B cell (primary cell): ENCODE data around the gene YJEFN3. TPM values are rescaled to one million over a fixed set of nuclear protein-coding genes. Genes with fewer than 3 reads are reported as not detected.

Experiments used
- ATAC-seq: fragments of 200-7000 bp; cut with Tn5 transposase; one replicate; pipeline ENCODE4 v1.10.0; 2021; ENCODE audit warnings: low read depth, mild to moderate bottlenecking, moderate number of reproducible peaks, moderate library complexity
- CTCF ChIA-PET: fragments of 350-600 bp; sonication (Branson Sonifier 250); formaldehyde crosslinking; loops from one replicate; lab custom pipeline; 2021; ENCODE audit warnings: antibody characterized with exemption, inconsistent platforms; lab: Charles Lee
- POLR2A ChIA-PET: fragments of 350-600 bp; sonication (Branson Sonifier 250); formaldehyde crosslinking; loops from one replicate; lab custom pipeline; 2021; ENCODE audit warnings: antibody characterized with exemption; lab: Charles Lee
- DNase-seq: peaks from one replicate; pipeline ENCODE4 v3.0.0; 2013
- H2AFZ ChIP-seq: 2 replicates; pipeline ENCODE4 v1.6.1; 2012; ENCODE audit warnings: mild to moderate bottlenecking, low read depth, low read length; ENCODE audit not compliant: insufficient read depth, poor library complexity, severe bottlenecking
- H3K27ac ChIP-seq, 2 donors: 1 replicate in 1 of 2; 2 replicates in 1 of 2; pipeline ENCODE4 v1.5.1; 2012 to 2013; ENCODE audit warnings: low read length in 2 of 2, mild to moderate bottlenecking in 2 of 2, moderate library complexity in 1 of 2
- H3K27me3 ChIP-seq, 4 experiments: fragments of 200-600 bp in 1 of 4; sonication (generic) in 1 of 4; replicated peaks in 1 of 4; 1 replicate in 2 of 4; 2 replicates in 2 of 4; pipeline versions ENCODE4 v1.6.1 to v1.7.0; 2013 to 2016; ENCODE audit warnings: low read length in 3 of 4, mild to moderate bottlenecking in 2 of 4, mixed read lengths in 1 of 4, moderate library complexity in 1 of 4; ENCODE audit not compliant: insufficient read depth in 4 of 4, control insufficient read depth in 3 of 4; ENCODE audit errors: control extremely low read depth in 1 of 4
- H3K36me3 ChIP-seq, 2 experiments: replicated peaks in 1 of 2; 1 replicate in 1 of 2; 2 replicates in 1 of 2; pipeline versions ENCODE4 v1.6.1 to v1.7.1; 2013; ENCODE audit warnings: low read length in 1 of 2; ENCODE audit not compliant: insufficient read depth in 2 of 2, control insufficient read depth in 1 of 2; ENCODE audit errors: control extremely low read depth in 1 of 2, extremely low read depth in 1 of 2
- H3K4me1 ChIP-seq, 2 donors: fragments of 200-600 bp in 1 of 2; sonication (generic) in 1 of 2; 1 replicate in 1 of 2; 2 replicates in 1 of 2; pipeline versions ENCODE4 v1.5.1 to v1.6.1; 2013 to 2017; ENCODE audit warnings: low read length in 2 of 2; ENCODE audit not compliant: control insufficient read depth in 2 of 2, insufficient read depth in 2 of 2
- H3K4me2 ChIP-seq: replicated peaks from 2 replicates; pipeline ENCODE3; 2012; ENCODE audit warnings: mild to moderate bottlenecking, low read depth, low read length; ENCODE audit not compliant: poor library complexity, severe bottlenecking
- H3K4me3 ChIP-seq, 5 experiments: fragments of 200-600 bp in 1 of 5; sonication (generic) in 1 of 5; 1 replicate in 3 of 5; 2 replicates in 2 of 5; pipeline versions ENCODE4 v1.5.1 to v1.7.0; 2011 to 2016; ENCODE audit warnings: low read length in 4 of 5, mild to moderate bottlenecking in 4 of 5, low read depth in 2 of 5, control low read depth in 1 of 5, moderate library complexity in 1 of 5; ENCODE audit not compliant: insufficient read depth in 1 of 5; ENCODE audit errors: control extremely low read depth in 1 of 5, extremely low read depth in 1 of 5
- H3K79me2 ChIP-seq: fragments of 200-600 bp; sonication (generic); one replicate; pipeline ENCODE4 v1.6.0; 2016; ENCODE audit warnings: low read length; ENCODE audit not compliant: control insufficient read depth, insufficient read depth
- H3K9ac ChIP-seq: fragments of 200-600 bp; sonication (generic); 2 replicates; pipeline ENCODE4 v1.6.1; 2017; ENCODE audit warnings: mild to moderate bottlenecking, low read length, moderate library complexity
- H3K9me3 ChIP-seq, 3 donors: one replicate each; pipeline versions ENCODE4 v1.6.1 to v1.7.1; 2013; ENCODE audit warnings: low read length in 2 of 3; ENCODE audit not compliant: control insufficient read depth in 2 of 3, insufficient read depth in 1 of 3; ENCODE audit errors: control extremely low read depth in 1 of 3
- H4K20me1 ChIP-seq: 2 replicates; pipeline ENCODE4 v1.6.0; 2012; ENCODE audit warnings: mild to moderate bottlenecking, low read length; ENCODE audit not compliant: insufficient read depth, control insufficient read depth, poor library complexity, severe bottlenecking
- H3K27ac Mint-ChIP-seq: one replicate; pipeline ENCODE4 v1.8.0; 2021; ENCODE audit warnings: mixed read lengths
- H3K27me3 Mint-ChIP-seq: one replicate; pipeline ENCODE4 v1.8.0; 2021; ENCODE audit warnings: mixed read lengths
- H3K4me1 Mint-ChIP-seq: one replicate; pipeline ENCODE4 v1.8.0; 2021; ENCODE audit warnings: mixed read lengths
- H3K4me3 Mint-ChIP-seq: one replicate; pipeline ENCODE4 v1.8.0; 2021; ENCODE audit warnings: mixed read lengths
- H3K9me3 Mint-ChIP-seq: one replicate; pipeline ENCODE4 v1.8.0; 2022; ENCODE audit warnings: mixed read lengths; ENCODE audit not compliant: insufficient read depth
- EZH2 ChIP-seq: IDR thresholded peaks from 2 replicates; pipeline ENCODE4 v1.6.1; 2012; ENCODE audit warnings: borderline replicate concordance, low read depth, mild to moderate bottlenecking, moderate library complexity, low read length; ENCODE audit not compliant: insufficient read depth, poor library complexity, severe bottlenecking
- WGBS: methylation state at CpG from one replicate; pipeline ENCODE4 v1.1.5; 2013; ENCODE audit warnings: missing lambda C conversion rate; ENCODE audit not compliant: insufficient coverage; 5-methylcytosine and 5-hydroxymethylcytosine counted together
- intact Hi-C: fragments of 100-400 bp; cut with micrococcal nuclease; formaldehyde crosslinking; loops from one replicate; pipeline ENCODE4 v1.10.0; 2022
- polyA plus RNA-seq: library from polyadenylated mRNA; depleted of rRNA; stranded (reverse); fragments of >200 nt; gene quantifications from 2 replicates; pipeline ENCODE4 v1.2.3, GENCODE V29; 2012
- total RNA-seq, 2 donors: library from RNA; stranded (reverse); fragments of 120-200 nt in 1 of 2; gene quantifications; 1 replicate in 1 of 2; 2 replicates in 1 of 2; pipeline versions ENCODE4 v1.2.3 to v1.2.4, GENCODE V29; 2013 to 2022
- TF ChIP-seq, protein P1 (sequence below): fragments of 200-600 bp; IDR thresholded peaks from one replicate; pipeline ENCODE4 v1.8.0; 2022; ENCODE audit warnings: antibody characterized with exemption, mild to moderate bottlenecking

The YJEFN3 gene
- total and polyA plus RNA-seq, 2 donors (not counting 1 experiment from before 2014, with no cell fraction given): 7.1 to 8.8 TPM

DNA sequence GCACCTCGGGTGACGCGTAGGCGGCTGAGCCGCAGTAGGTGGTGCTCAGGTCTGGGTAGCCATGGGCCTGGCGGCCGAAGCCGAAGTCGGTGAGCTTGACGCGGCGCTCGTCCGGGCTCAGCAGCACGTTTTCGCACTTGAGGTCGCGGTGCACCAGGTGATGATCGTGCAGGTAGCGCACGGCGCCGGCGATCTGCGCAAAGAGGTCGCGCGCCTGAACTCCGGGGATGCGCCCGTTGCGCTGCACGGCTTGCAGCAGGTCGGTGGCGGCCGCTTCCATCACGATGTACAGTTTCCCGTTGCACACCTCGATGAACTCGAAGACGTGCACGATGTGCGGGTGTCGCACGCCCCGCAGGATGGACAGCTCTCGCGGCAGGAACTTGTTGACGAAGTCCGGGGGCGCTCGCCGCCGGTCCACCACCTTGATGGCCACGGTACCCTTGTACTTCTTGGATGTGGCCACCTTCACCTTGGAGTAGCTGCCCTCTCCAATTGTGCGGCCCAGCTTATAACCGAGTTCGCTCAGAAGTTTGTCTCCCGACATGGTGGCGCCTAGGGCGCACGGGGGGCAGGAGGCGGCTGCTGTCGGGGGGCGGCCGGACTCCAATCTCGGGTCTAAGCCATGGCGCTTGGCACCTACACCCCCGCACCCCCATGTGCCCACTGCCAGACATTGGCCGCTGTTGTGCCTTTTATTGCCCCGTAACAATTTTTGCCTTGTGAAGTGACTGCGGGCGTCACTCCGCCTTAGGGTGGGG, 13.7 kb upstream of the YJEFN3 start, which contains the start of gene TSSK6:
TSSK6 (minus strand) TSS at position 668 of the 761 bp plus-strand sequence; CDS start at position 547, 121 bp downstream.
- peaks cover 44% of the 10 kb centered on the region for H3K79me2 ChIP-seq
- no peak for TF ChIP-seq EZH2
- TF ChIP-seq, protein P1, sequence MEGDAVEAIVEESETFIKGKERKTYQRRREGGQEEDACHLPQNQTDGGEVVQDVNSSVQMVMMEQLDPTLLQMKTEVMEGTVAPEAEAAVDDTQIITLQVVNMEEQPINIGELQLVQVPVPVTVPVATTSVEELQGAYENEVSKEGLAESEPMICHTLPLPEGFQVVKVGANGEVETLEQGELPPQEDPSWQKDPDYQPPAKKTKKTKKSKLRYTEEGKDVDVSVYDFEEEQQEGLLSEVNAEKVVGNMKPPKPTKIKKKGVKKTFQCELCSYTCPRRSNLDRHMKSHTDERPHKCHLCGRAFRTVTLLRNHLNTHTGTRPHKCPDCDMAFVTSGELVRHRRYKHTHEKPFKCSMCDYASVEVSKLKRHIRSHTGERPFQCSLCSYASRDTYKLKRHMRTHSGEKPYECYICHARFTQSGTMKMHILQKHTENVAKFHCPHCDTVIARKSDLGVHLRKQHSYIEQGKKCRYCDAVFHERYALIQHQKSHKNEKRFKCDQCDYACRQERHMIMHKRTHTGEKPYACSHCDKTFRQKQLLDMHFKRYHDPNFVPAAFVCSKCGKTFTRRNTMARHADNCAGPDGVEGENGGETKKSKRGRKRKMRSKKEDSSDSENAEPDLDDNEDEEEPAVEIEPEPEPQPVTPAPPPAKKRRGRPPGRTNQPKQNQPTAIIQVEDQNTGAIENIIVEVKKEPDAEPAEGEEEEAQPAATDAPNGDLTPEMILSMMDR: no peak
- H3K4me3 ChIP-seq: peak within 1 kb of the TSS; percentile 82 to 99 (median 95)
- Mint-ChIP-seq H3K9me3 (no peaks in the 10 kb centered on the region), H3K4me3 (peak within 1 kb of the TSS; percentile 93), H3K27me3 (no peaks in the 10 kb centered on the region), H3K4me1 (peaks cover 21% of the 10 kb centered on the region), H3K27ac (peak within 1 kb of the TSS; percentile 92)
- WGBS: 90% methylated on average over 74 of the region's 74 CpGs
- H3K4me2 ChIP-seq: peak within 1 kb of the TSS; percentile 85
- H2AFZ ChIP-seq: peak within 1 kb of the TSS; percentile 88
- ChIA-PET CTCF (interaction anchor here (0.8 to 1.8 kb wide), 3 partner anchors 17 to 150 kb away, joined by 3 to 9 read pairs (median 3); no protein-coding TSS in a partner anchor), POLR2A (interaction anchor here (0.6 to 2.0 kb wide), 7 partner anchors 114 to 737 kb away, joined by 3 to 10 read pairs (median 5); partner anchors contain the start of gene ZNF14)
- DNase-seq (no peak), ATAC-seq (no peak)
- H3K9me3 ChIP-seq: peaks cover 0 to 17% (median 0%) of the 10 kb centered on the region in 3 donors
- intact Hi-C loops: loop anchor here (10.0 kb wide), 1 partner anchor 560 kb away; the partner anchor contains the start of gene ZNF90
- no peaks in the 10 kb centered on the region for H3K27me3 ChIP-seq
- peak within 1 kb of the TSS; percentile 72 to 81 for H3K27ac ChIP-seq
- H3K36me3 ChIP-seq: peaks cover 1 to 2% of the 10 kb centered on the region in 2 experiments
- peaks cover 8% of the 10 kb centered on the region for H4K20me1 ChIP-seq
- peaks cover 12 to 23% of the 10 kb centered on the region in 2 donors for H3K4me1 ChIP-seq
- H3K9ac ChIP-seq: peak within 1 kb of the TSS; percentile 80
